HL-60/S4 (cell line): Measurements from ENCODE around the gene SPECC1L.
"Not testable (repeated sequence)": the region's sequence is repeated elsewhere in the genome, so short reads cannot be mapped to it uniquely, and the experiment has no call there.

Experiments used
- in situ Hi-C: fragments of 300-500 bp; cut with MboI; formaldehyde crosslinking; loops from 2 replicates; pipeline ENCODE4 v1.14.3; 2022; ENCODE audit warnings: low sequenced_read_pairs

Gene SPECC1L

GRCh38 chr22:24282401-24282800 lies 11.8 kb downstream of the SPECC1L start:
- in situ Hi-C loops = no loop called here

- in situ Hi-C loops = no loop called here
Observed at GRCh38 chr22:24284747-24285203, 14.1 kb downstream of the SPECC1L start.

GRCh38 chr22:24285245-24285644 lies 14.6 kb downstream of the SPECC1L start:
- in situ Hi-C loops = no loop called here

- in situ Hi-C loops = not testable (repeated sequence)
Observed at GRCh38 chr22:24287212-24287611, 16.6 kb downstream of the SPECC1L start.

GRCh38 chr22:24287801-24288200 lies 17.2 kb downstream of the SPECC1L start:
- in situ Hi-C loops = not testable (repeated sequence)

GRCh38 chr22:24289114-24289513 lies 18.5 kb downstream of the SPECC1L start:
- in situ Hi-C loops = no loop called here

GRCh38 chr22:24289741-24290163 lies 19.1 kb downstream of the SPECC1L start:
- in situ Hi-C loops = no loop called here

- in situ Hi-C loops = no loop called here
Observed at GRCh38 chr22:24290459-24290858, 19.8 kb downstream of the SPECC1L start.

GRCh38 chr22:24291515-24292201 lies 21.0 kb downstream of the SPECC1L start:
- in situ Hi-C loops = no loop called here

GRCh38 chr22:24292202-24292830 lies 21.7 kb downstream of the SPECC1L start:
- in situ Hi-C loops = not testable (repeated sequence)

- in situ Hi-C loops = not testable (repeated sequence)
Observed at GRCh38 chr22:24294913-24295312, 24.3 kb downstream of the SPECC1L start.

- in situ Hi-C loops = not testable (repeated sequence)
Observed at GRCh38 chr22:24298497-24299155, 28.0 kb downstream of the SPECC1L start.

- in situ Hi-C loops = not testable (repeated sequence)
Observed at GRCh38 chr22:24300522-24300921, 29.9 kb downstream of the SPECC1L start.

GRCh38 chr22:24302591-24302990 lies 32.0 kb downstream of the SPECC1L start:
- in situ Hi-C loops = no loop called here

- in situ Hi-C loops = no loop called here
Observed at GRCh38 chr22:24303007-24303406, 32.4 kb downstream of the SPECC1L start.

- in situ Hi-C loops = no loop called here
Observed at GRCh38 chr22:24304062-24304675, 33.5 kb downstream of the SPECC1L start.

- in situ Hi-C loops = no loop called here
Observed at GRCh38 chr22:24305260-24305692, 34.6 kb downstream of the SPECC1L start.

GRCh38 chr22:24310969-24311368 lies 40.3 kb downstream of the SPECC1L start:
- in situ Hi-C loops = no loop called here

GRCh38 chr22:24315367-24315966 lies 44.8 kb downstream of the SPECC1L start:
- in situ Hi-C loops = no loop called here

- in situ Hi-C loops = not testable (repeated sequence)
Observed at GRCh38 chr22:24316264-24316663, 45.6 kb downstream of the SPECC1L start.

GRCh38 chr22:24317511-24317910 lies 46.9 kb downstream of the SPECC1L start:
- in situ Hi-C loops = not testable (repeated sequence)
